GM21786 (cell line): ENCODE data around the gene DNAJC18.
"Not testable (repeated sequence)": the region's sequence is repeated elsewhere in the genome, so short reads cannot be mapped to it uniquely, and the experiment has no call there.

Experiments used
- ATAC-seq: cut with Tn5 transposase; IDR thresholded peaks from one replicate; pipeline ENCODE4 v1.9.1; 2021; ENCODE audit not compliant: unreplicated experiment

The DNAJC18 gene

GRCh38 chr5:139389701-139390638, 49.4 kb downstream of the DNAJC18 start, which contains the start of gene MZB1:
MZB1 (minus strand) TSS chr5:139389913; CDS start chr5:139389856, 57 bp downstream.
- peak; percentile 38 for ATAC-seq

- ATAC-seq, result no peak
Measured at GRCh38 chr5:139388198-139388821, 51.0 kb downstream of the DNAJC18 start.

GRCh38 chr5:139387611-139388197, 51.6 kb downstream of the DNAJC18 start:
- no peak for ATAC-seq

- not testable (repeated sequence) for ATAC-seq
Measured at GRCh38 chr5:139386956-139387355, 52.4 kb downstream of the DNAJC18 start.

GRCh38 chr5:139386050-139386438, 53.3 kb downstream of the DNAJC18 start:
- ATAC-seq, result no peak

GRCh38 chr5:139385061-139386049, 54.0 kb downstream of the DNAJC18 start:
- peak; percentile 25 for ATAC-seq

- peak; percentile 1 for ATAC-seq
Measured at GRCh38 chr5:139384591-139385051, 54.7 kb downstream of the DNAJC18 start.

GRCh38 chr5:139383993-139384590, 55.2 kb downstream of the DNAJC18 start:
- ATAC-seq, result no peak

GRCh38 chr5:139383275-139383992, 55.9 kb downstream of the DNAJC18 start, which contains the start of gene SLC23A1:
SLC23A1 (minus strand) TSS chr5:139383297; CDS start chr5:139383253, 44 bp downstream.
- ATAC-seq, result no peak

- no peak for ATAC-seq
Measured at GRCh38 chr5:139382807-139383206, 56.5 kb downstream of the DNAJC18 start.

GRCh38 chr5:139381837-139382761, 57.2 kb downstream of the DNAJC18 start:
- no peak for ATAC-seq

GRCh38 chr5:139379626-139380449, 59.5 kb downstream of the DNAJC18 start:
- ATAC-seq, result no peak

- no peak for ATAC-seq
Measured at GRCh38 chr5:139378941-139379361, 60.4 kb downstream of the DNAJC18 start.

GRCh38 chr5:139378101-139378825, 61.1 kb downstream of the DNAJC18 start:
- ATAC-seq, result no peak

- no peak for ATAC-seq
Measured at GRCh38 chr5:139377226-139377625, 62.1 kb downstream of the DNAJC18 start.

GRCh38 chr5:139376364-139376763, 63.0 kb downstream of the DNAJC18 start:
- no peak for ATAC-seq

- no peak for ATAC-seq
Measured at GRCh38 chr5:139374909-139375308, 64.4 kb downstream of the DNAJC18 start.
